Raji (cell line): Measurements from ENCODE around the gene GAL.

ENCODE experiments used
- POLR2A ChIP-seq: IDR thresholded peaks from 2 replicates; pipeline ENCODE4 v1.6.1; 2011; ENCODE audit warnings: low read depth, low read length, control low read depth; ENCODE audit not compliant: insufficient read depth

The GAL gene

GRCh38 chr11:68657021-68657780 is 27.1 kb upstream of the GAL start:
- no peak for TF ChIP-seq POLR2A

DNA sequence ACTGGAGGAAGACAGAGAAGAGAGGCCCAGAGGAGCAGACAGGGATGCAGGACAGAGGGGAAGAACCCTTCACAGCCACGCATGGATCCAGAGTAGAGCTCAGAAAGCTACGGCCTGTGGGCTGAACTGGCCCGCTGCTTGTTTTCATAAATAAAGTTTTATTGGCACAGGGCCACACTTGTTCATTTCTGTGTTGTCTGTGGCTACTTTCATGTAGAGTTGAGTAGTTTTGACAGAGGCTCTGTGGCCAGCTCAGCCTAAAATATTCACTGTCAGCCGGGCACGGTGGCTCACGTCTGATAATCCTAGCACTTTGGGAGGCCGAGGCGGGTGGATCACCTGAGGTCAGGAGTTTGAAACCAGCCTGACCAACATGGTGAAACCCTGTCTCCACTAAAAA is 26.2 kb upstream of the GAL start:
- TF ChIP-seq POLR2A: no peak

DNA sequence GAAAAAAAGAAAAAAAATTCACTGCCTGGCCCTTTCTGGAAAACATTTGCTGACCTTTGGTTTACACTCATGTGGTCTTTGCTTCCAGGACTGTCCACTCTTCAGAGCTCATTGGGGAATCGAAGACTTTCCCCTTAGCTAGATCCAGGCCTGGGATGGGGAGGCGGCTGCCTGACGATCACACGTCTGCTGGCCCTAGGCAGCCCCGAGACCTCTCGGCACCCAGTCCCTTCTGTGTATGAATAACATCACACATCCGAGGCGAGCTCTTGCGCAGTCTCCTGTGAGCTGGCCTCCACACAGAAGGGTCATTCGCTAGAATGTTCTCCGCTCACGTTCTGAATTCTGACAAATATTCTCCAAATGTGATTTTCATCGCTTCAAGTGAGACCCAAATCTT is 25.7 kb upstream of the GAL start:
- TF ChIP-seq POLR2A: no peak

- no peak for TF ChIP-seq POLR2A
These were observed 25.0 kb upstream of the GAL start for GRCh38 chr11:68659158-68659921.

DNA sequence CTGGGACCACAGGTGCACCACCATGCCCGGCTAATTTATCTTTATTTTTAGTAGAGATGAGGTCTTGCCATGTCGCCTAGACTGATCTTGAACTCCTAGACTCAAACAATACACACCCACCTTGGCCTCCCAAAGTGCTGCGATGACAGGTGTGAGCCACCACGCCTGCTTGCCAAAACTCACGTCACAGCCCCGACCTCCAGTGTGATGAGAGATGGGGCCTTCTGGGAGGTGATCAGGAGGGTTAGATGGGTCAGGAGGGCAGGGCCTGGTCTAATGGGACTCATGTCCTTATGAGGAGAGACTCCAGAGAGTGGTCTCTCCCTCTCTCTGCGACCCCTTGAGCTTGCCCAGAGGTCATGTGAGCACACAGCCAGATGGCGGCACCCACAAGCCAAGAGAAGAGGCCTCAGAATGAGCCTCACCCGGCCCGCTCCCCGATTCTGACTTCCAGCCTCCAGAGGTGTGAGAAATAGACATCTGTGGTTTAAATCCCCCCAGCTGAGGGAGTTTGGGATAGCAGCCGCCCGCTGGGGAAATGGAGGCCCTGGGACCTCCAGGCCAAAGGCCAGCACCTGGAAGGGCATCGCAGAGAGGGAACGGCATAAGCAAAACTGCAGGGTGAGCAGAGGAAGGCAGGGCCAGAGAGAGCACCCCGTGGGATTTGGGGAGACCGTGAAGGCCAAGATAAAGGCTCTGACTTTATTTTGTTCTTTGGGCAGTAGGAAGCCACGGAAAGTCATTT is 24.1 kb upstream of the GAL start:
- TF ChIP-seq POLR2A: no peak

- TF ChIP-seq POLR2A: no peak
These were observed 23.3 kb upstream of the GAL start for GRCh38 chr11:68661014-68661413.

DNA sequence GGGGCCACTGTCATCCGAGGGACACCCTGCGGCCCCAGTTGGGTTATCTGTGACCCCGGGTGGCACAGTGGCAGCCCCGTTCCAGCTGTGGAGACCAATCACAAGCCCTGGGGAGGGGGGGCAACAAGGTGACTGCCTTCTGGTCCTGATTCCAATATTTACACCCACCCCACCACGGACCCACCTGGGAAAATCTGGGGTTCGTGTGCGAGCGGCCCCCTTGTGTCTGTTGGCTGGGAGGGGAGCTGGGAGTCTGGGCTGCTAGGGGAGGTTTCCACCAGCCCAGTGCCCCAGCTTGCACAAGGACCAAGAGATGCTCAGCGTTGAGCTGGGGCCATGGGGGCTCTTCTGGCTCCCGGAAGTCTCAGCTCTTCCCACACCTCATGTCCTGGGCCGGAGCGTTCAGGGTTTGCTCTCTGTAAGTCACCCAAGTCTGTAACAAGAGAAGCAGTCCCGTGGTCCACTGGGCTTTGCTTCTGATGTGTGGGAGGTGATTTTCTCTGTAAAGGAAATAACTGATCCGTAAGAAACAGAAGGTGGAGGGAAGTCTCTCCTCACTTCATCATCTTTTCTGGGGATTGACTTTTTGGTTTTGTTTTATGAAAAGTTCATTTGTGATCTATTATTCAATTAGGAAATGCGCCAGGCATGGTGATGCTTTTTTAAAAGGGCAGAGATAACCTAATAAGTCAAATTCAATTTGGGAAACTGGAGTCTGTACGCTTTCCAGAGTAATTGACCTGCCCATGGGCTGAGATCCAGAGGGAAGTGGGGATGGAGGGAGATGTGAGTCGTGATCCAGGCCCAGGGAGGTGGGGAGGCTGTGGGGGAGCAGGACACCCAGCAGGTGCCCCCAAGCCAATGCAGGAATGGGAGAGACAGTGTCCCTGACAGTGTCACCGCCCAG is 22.4 kb upstream of the GAL start:
- TF ChIP-seq POLR2A: no peak

GRCh38 chr11:68663482-68664010 is 20.8 kb upstream of the GAL start:
- no peak for TF ChIP-seq POLR2A

DNA sequence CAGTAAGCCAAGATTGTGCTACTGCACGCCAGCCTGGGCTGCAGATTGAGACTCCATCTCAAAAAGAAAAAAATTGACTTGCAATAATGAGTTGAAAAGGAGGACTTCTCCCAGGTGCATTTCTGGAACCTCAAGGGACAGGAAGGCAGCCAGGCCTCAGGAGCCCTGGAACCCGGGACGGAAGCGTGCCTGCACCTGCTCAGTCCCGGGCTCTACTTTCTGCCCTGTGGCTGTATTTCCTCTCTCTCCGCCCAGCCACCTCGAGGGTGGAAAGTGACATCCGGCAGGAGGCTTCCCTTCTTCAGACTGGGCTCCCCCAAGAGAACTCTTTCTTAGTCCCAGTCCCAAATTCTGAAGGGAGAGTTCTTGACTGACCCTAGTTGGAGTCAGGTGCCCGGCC is 20.2 kb upstream of the GAL start:
- TF ChIP-seq POLR2A: no peak

DNA sequence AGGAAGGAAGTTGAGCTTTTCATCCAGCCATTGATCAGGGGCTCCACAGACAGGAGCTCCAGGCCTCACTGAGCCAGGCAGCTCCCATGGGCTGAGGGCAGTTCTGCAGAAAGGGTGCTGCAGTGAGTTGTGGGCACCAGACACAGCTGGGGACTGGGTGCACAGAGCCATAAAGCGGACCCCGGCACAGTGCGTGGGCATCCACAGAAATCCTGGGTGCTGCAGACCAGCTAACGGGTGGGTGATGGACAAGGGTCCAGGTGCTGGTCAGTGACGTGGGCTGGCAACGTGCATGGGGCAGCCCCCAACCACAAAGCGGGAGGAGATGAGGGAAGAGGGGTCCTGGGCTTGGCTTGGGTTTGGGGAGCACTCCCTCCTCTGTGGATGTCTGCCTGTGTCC is 19.4 kb upstream of the GAL start:
- TF ChIP-seq POLR2A: no peak

DNA sequence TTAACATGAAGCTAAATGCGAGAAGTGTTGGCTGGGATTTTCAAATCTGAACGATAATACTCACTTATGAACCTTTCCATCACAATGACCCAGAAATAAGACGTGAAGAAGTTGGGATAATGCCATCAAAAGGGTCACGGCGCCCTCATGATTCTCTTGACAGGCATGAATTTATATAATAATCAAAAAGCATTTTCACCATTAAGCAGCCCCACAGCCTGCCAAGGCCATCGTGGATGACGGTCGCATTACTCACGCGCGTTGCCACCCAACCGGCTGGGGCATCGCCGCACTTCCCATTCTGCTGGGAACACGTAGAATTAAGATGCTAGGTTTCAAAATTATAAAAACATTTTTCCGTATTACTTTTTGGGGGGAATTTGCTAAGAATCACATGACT is 18.9 kb upstream of the GAL start:
- no peak for TF ChIP-seq POLR2A

DNA sequence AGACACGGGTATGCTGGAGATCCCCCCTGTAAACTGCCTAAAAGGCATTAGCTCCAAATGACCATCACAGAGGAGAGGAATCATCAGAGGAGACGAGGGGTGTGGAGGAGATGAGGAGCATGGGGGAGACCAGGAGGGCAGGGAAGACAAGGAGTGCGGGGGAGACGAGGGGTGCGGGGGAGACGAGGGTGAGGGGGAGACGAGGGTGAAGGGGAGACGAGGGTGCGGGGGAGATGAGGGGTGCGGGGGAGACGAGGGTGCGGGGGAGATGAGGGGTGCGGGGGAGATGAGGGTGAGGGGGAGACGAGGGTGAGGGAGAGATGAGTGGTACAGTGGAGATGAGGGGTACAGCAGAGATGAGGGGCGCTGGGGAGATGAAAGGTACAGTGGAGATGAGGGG is 17.5 kb upstream of the GAL start:
- TF ChIP-seq POLR2A: no peak

GRCh38 chr11:68667511-68668500 is 16.5 kb upstream of the GAL start:
- no peak for TF ChIP-seq POLR2A
